Neural cell (in vitro differentiated cells): ENCODE measurements around the gene PCNX2.

Experiments used
- EP300 ChIP-seq: fragments of 450-650 bp; conservative IDR thresholded peaks from 2 replicates; pipeline ENCODE4 v1.6.1; 2014; ENCODE audit warnings: antibody characterized with exemption, mild to moderate bottlenecking, moderate library complexity; ENCODE audit not compliant: poor library complexity, severe bottlenecking
- EZH2 ChIP-seq: fragments of 200-600, 300-800 bp; shearing (Covaris generic), sonication (generic); IDR thresholded peaks from 2 replicates; pipeline ENCODE4 v1.6.1; 2014; ENCODE audit warnings: antibody characterized with exemption, low read length, borderline replicate concordance, mild to moderate bottlenecking; ENCODE audit not compliant: insufficient read depth, poor library complexity, severe bottlenecking
- MXI1 ChIP-seq: fragments of 450-650 bp; conservative IDR thresholded peaks from 2 replicates; pipeline ENCODE4 v1.6.1; 2014; ENCODE audit warnings: antibody characterized with exemption, mild to moderate bottlenecking; ENCODE audit not compliant: poor library complexity, severe bottlenecking
- POLR2AphosphoS5 ChIP-seq: IDR thresholded peaks from 2 replicates; pipeline ENCODE4 v1.6.1; 2012
- RAD21 ChIP-seq: fragments of 450-650 bp; conservative IDR thresholded peaks from 2 replicates; pipeline ENCODE4 v1.6.1; 2014; ENCODE audit warnings: antibody characterized with exemption, mild to moderate bottlenecking, moderate library complexity
- SMC3 ChIP-seq: fragments of 450-650 bp; conservative IDR thresholded peaks from 2 replicates; pipeline ENCODE4 v1.6.1; 2014; ENCODE audit warnings: antibody characterized with exemption, mild to moderate bottlenecking, moderate library complexity; ENCODE audit not compliant: poor library complexity
- TF ChIP-seq, protein P1 (sequence below): IDR thresholded peaks from 2 replicates; pipeline ENCODE4 v1.6.1; 2012; ENCODE audit warnings: borderline replicate concordance
- TF ChIP-seq, protein P2 (sequence below): fragments of 450-650 bp; IDR thresholded peaks from 2 replicates; pipeline ENCODE4 v1.5.1; 2014; ENCODE audit warnings: antibody characterized with exemption, mild to moderate bottlenecking, moderate library complexity; ENCODE audit not compliant: poor library complexity, severe bottlenecking

GRCh38 chr1:233257786-233258185 lies 37.7 kb downstream of the PCNX2 start:
- TF ChIP-seq, protein P1, sequence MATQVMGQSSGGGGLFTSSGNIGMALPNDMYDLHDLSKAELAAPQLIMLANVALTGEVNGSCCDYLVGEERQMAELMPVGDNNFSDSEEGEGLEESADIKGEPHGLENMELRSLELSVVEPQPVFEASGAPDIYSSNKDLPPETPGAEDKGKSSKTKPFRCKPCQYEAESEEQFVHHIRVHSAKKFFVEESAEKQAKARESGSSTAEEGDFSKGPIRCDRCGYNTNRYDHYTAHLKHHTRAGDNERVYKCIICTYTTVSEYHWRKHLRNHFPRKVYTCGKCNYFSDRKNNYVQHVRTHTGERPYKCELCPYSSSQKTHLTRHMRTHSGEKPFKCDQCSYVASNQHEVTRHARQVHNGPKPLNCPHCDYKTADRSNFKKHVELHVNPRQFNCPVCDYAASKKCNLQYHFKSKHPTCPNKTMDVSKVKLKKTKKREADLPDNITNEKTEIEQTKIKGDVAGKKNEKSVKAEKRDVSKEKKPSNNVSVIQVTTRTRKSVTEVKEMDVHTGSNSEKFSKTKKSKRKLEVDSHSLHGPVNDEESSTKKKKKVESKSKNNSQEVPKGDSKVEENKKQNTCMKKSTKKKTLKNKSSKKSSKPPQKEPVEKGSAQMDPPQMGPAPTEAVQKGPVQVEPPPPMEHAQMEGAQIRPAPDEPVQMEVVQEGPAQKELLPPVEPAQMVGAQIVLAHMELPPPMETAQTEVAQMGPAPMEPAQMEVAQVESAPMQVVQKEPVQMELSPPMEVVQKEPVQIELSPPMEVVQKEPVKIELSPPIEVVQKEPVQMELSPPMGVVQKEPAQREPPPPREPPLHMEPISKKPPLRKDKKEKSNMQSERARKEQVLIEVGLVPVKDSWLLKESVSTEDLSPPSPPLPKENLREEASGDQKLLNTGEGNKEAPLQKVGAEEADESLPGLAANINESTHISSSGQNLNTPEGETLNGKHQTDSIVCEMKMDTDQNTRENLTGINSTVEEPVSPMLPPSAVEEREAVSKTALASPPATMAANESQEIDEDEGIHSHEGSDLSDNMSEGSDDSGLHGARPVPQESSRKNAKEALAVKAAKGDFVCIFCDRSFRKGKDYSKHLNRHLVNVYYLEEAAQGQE, result no peak
- TF ChIP-seq RAD21 (no peak), POLR2AphosphoS5 (no peak), SMC3 (no peak), EP300 (no peak), EZH2 (no peak), MXI1 (no peak)
- TF ChIP-seq, protein P2, sequence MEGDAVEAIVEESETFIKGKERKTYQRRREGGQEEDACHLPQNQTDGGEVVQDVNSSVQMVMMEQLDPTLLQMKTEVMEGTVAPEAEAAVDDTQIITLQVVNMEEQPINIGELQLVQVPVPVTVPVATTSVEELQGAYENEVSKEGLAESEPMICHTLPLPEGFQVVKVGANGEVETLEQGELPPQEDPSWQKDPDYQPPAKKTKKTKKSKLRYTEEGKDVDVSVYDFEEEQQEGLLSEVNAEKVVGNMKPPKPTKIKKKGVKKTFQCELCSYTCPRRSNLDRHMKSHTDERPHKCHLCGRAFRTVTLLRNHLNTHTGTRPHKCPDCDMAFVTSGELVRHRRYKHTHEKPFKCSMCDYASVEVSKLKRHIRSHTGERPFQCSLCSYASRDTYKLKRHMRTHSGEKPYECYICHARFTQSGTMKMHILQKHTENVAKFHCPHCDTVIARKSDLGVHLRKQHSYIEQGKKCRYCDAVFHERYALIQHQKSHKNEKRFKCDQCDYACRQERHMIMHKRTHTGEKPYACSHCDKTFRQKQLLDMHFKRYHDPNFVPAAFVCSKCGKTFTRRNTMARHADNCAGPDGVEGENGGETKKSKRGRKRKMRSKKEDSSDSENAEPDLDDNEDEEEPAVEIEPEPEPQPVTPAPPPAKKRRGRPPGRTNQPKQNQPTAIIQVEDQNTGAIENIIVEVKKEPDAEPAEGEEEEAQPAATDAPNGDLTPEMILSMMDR, result no peak
